PFSK-1 (cell line): ENCODE results near the gene C1orf21.

Experiments
- POLR2AphosphoS5 ChIP-seq: IDR thresholded peaks from 2 replicates; pipeline ENCODE4 v1.6.1; 2012; ENCODE audit warnings: low read depth, mild to moderate bottlenecking, control low read depth, low read length, moderate library complexity
- TAF1 ChIP-seq: IDR thresholded peaks from 2 replicates; pipeline ENCODE4 v1.6.1; 2012; ENCODE audit warnings: low read length, control low read depth, borderline replicate concordance; ENCODE audit not compliant: insufficient read depth

DNA sequence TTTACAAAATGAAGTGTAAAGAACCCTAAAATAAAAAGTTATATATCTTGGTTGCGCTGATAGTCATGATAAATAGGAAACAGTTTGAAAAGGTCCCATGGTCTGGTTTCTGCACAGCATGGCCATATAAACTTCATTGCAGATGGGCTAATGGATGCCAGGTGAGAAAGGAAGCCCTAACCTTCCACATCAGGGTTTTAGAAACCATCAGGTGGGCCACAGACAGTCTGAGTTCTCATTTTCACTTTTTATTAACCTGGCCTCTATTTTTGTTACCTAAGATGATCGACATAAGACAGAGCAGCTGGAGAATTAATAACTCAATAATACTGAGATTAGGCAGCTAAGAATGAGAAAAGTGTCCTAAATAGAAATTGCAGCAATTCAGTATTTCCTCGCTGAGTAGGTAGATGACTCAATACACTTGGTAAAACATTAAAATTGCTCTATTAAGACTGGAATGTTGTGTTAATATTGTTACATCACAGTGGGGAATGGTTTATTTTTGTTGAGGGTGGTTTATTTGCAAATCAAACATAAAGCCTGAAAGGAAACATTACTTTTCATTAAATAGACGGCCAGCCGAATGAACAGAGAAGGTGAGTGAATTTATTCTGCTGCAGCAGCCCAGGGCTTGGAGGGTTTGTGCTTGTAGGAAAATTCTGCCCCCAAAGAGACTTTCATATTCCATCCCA lies 21.1 kb downstream of the C1orf21 start:
- TF ChIP-seq POLR2AphosphoS5 (no peak), TAF1 (no peak)
